ENCODE results near the gene CLMP. TPM values are rescaled to one million over a fixed set of nuclear protein-coding genes. Genes with fewer than 3 reads are reported as not detected.

CLMP gene
- polyA plus RNA-seq, 3 donors: 0.33 TPM; not detected in 2

GRCh38 chr11:123073343-123074057 is 121.5 kb downstream of the CLMP start:
- H3K79me2 ChIP-seq (ENCODE audit: insufficient read depth, low read length): no peaks in the 10 kb centered on the region
- H3K27ac Mint-ChIP-seq: peak overlapping the region in 2 of 7 donors; percentile 5 to 57
- H3K36me3 Mint-ChIP-seq: peaks cover 3 to 4% of the 10 kb centered on the region in 2 donors
- H3K27me3 Mint-ChIP-seq (ENCODE audit: low read depth in 3 of 3): peaks cover 0 to 2% (median 0%) of the 10 kb centered on the region in 3 donors
- no peak overlapping the region for H3K4me3 ChIP-seq (replicated peaks in 1 of 3; ENCODE audit: low read depth in 2 of 3, low read length in 3 of 3)
- H2AFZ ChIP-seq (ENCODE audit: insufficient read depth, low read depth, low read length, poor library complexity, severe bottlenecking): no peak overlapping the region
- no peak overlapping the region for H3K4me3 Mint-ChIP-seq
- peaks cover 36 to 41% of the 10 kb centered on the region in 2 donors for H3K4me1 ChIP-seq (ENCODE audit: control insufficient read depth in 1 of 2, insufficient read depth in 2 of 2, low read length in 2 of 2)
- no peak for DNase-seq
- TF ChIP-seq, protein P1, sequence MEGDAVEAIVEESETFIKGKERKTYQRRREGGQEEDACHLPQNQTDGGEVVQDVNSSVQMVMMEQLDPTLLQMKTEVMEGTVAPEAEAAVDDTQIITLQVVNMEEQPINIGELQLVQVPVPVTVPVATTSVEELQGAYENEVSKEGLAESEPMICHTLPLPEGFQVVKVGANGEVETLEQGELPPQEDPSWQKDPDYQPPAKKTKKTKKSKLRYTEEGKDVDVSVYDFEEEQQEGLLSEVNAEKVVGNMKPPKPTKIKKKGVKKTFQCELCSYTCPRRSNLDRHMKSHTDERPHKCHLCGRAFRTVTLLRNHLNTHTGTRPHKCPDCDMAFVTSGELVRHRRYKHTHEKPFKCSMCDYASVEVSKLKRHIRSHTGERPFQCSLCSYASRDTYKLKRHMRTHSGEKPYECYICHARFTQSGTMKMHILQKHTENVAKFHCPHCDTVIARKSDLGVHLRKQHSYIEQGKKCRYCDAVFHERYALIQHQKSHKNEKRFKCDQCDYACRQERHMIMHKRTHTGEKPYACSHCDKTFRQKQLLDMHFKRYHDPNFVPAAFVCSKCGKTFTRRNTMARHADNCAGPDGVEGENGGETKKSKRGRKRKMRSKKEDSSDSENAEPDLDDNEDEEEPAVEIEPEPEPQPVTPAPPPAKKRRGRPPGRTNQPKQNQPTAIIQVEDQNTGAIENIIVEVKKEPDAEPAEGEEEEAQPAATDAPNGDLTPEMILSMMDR (IDR thresholded peaks at IDR 0.05): no peak
- no peaks in the 10 kb centered on the region for H3K27me3 ChIP-seq (ENCODE audit: control insufficient read depth in 2 of 2, insufficient read depth in 2 of 2, low read length in 2 of 2)
- no peaks in the 10 kb centered on the region for H3K9me3 ChIP-seq (replicated peaks in 1 of 2; ENCODE audit: control insufficient read depth in 1 of 2, insufficient read depth in 1 of 2, low read length in 2 of 2)
- H3K36me3 ChIP-seq (replicated peaks in 1 of 2; ENCODE audit: control insufficient read depth in 1 of 2, insufficient read depth in 2 of 2, low read length in 2 of 2): no peaks in the 10 kb centered on the region
- intact Hi-C loops (cut with micrococcal nuclease): no loop called here
- H3K9ac ChIP-seq (ENCODE audit: insufficient read depth, low read length, poor library complexity, severe bottlenecking): no peak overlapping the region
- H3K4me2 ChIP-seq (replicated peaks; ENCODE audit: extremely low read depth, low read length, poor library complexity, severe bottlenecking): no peak overlapping the region
- no peak overlapping the region for H3K27ac ChIP-seq (ENCODE audit: low read depth in 1 of 2, low read length in 2 of 2)
- no peaks in the 10 kb centered on the region for H3K9me3 Mint-ChIP-seq
- H3K4me1 Mint-ChIP-seq: peaks cover 39% of the 10 kb centered on the region
- 91% methylated on average over 8 of the region's 14 CpGs for WGBS (ENCODE audit: insufficient coverage)
- H4K20me1 ChIP-seq (ENCODE audit: insufficient read depth, low read length): no peaks in the 10 kb centered on the region

DNA sequence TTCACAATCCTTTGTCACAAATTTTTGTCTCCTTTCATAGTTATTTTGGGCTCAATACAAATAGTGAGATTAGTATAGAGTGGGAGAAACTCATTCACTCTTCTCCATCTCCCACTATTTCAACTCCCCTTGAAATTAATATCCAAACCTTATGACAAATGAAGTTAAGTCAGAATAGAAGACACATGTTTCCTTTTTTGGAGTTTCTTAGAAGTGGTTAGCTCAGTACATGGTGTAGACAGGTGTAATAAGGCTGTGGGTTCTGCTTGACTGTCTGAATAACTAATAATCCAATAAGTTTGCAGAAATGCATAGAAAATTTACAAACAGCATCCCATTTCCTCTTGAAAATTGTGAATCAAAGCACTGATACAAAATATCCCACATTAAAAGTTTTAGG is 122.3 kb downstream of the CLMP start:
- peaks cover 3 to 4% of the 10 kb centered on the region in 2 donors for H3K36me3 Mint-ChIP-seq
- no peak for DNase-seq
- H3K9me3 Mint-ChIP-seq: no peaks in the 10 kb centered on the region
- H3K9ac ChIP-seq (ENCODE audit: insufficient read depth, low read length, poor library complexity, severe bottlenecking): no peak overlapping the region
- H3K4me2 ChIP-seq (replicated peaks; ENCODE audit: extremely low read depth, low read length, poor library complexity, severe bottlenecking): no peak overlapping the region
- H2AFZ ChIP-seq (ENCODE audit: insufficient read depth, low read depth, low read length, poor library complexity, severe bottlenecking): no peak overlapping the region
- no peak overlapping the region for H3K27ac Mint-ChIP-seq
- intact Hi-C loops (cut with micrococcal nuclease): no loop called here
- no peaks in the 10 kb centered on the region for H3K9me3 ChIP-seq (replicated peaks in 1 of 2; ENCODE audit: control insufficient read depth in 1 of 2, insufficient read depth in 1 of 2, low read length in 2 of 2)
- H4K20me1 ChIP-seq (ENCODE audit: insufficient read depth, low read length): no peaks in the 10 kb centered on the region
- H3K27me3 Mint-ChIP-seq (ENCODE audit: low read depth in 3 of 3): peaks cover 0 to 2% (median 0%) of the 10 kb centered on the region in 3 donors
- H3K36me3 ChIP-seq (replicated peaks in 1 of 2; ENCODE audit: control insufficient read depth in 1 of 2, insufficient read depth in 2 of 2, low read length in 2 of 2): no peaks in the 10 kb centered on the region
- no peak overlapping the region for H3K4me3 ChIP-seq (replicated peaks in 1 of 3; ENCODE audit: low read depth in 2 of 3, low read length in 3 of 3)
- H3K4me3 Mint-ChIP-seq: no peak overlapping the region
- peaks cover 4% of the 10 kb centered on the region for H3K79me2 ChIP-seq (ENCODE audit: insufficient read depth, low read length)
- H3K4me1 ChIP-seq (ENCODE audit: control insufficient read depth in 1 of 2, insufficient read depth in 2 of 2, low read length in 2 of 2): peaks cover 41 to 47% of the 10 kb centered on the region in 2 donors
- TF ChIP-seq, protein P1 (IDR thresholded peaks at IDR 0.05): no peak
- H3K27me3 ChIP-seq (ENCODE audit: control insufficient read depth in 2 of 2, insufficient read depth in 2 of 2, low read length in 2 of 2): no peaks in the 10 kb centered on the region
- H3K27ac ChIP-seq (ENCODE audit: low read depth in 1 of 2, low read length in 2 of 2): no peak overlapping the region
- peaks cover 43% of the 10 kb centered on the region for H3K4me1 Mint-ChIP-seq
